Stimulated activated CD4-positive, alpha-beta T cell treated with anti-CD3 and anti-CD28 coated beads, Interleukin-4, amount 100 ng/mL, for 1 hour (primary cell): ENCODE results near the gene REM1.

Experiments used
- DNase-seq: peaks from one replicate; pipeline ENCODE4 v3.0.0-alpha.2; 2020

The REM1 gene

DNA sequence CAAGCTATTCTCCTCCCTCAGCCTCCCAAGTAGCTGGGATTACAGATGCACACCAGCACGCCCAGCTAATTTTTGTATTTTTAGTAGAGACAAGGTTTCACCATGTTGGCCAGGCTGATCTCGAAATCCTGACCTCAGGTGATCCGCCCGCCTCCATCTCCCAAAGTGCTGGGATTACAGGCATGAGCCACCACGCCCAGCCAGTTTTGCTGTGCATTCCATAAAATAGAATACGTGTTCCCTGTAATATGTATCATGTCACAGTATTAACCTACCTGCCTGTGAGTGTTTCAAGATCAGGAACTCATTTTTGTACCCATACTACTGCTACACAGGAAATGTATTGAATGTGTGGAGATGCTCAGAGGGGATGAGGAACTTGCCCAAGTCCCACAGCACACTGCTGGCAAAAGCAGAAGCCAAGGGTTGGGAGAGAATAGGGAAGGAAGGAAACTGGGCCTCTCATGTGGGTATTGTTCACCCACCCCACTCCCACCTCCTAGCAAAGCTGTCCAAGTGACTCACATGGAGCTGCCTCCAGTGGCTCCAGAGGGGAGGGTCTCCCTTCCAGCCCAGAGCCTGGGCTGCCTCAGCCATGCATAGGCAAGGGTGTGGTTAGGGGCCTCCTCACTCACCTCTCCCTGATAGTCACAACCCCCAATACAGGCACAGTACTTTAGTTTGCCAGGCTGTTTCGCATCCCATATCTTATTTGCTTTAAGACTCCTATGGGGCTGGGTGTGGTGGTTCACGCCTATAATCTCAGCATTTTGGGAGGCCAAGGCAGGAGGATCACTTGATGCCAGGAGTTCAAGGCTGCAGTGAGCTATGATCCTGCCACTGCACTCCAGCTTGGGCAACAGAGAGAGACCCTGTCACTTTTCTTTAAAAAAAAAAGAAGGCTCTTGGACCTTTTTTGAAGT, 48.5 kb downstream of the REM1 start:
- no peak for DNase-seq

DNA sequence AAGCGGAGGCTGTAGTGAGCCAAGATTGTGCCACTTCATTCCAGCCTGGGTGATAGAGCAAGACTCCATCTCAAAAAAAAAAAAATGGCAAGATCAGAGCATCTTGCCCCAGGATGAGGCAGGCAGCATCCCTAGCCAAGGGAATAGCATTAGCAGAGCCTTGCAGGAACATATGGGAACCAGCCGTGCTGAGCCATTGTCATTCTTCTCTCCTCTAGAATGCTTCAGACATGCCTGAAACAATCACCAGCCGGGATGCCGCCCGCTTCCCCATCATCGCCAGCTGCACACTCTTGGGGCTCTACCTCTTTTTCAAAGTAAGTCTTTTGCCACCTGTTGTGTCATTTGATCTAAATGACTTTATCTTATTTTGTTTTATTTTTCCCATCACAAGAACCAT, 52.2 kb downstream of the REM1 start:
- no peak for DNase-seq
